SH-SY5Y (cell line): ENCODE data around the gene SH2D7.

Experiments used
- GATA2 ChIP-seq: IDR thresholded peaks from 2 replicates; pipeline ENCODE4 v1.6.1; 2011; ENCODE audit warnings: mild to moderate bottlenecking, low read depth, low read length
- GATA3 ChIP-seq: IDR thresholded peaks from 2 replicates; pipeline ENCODE4 v1.6.1; 2011; ENCODE audit warnings: low read depth, mild to moderate bottlenecking, low read length, moderate library complexity

DNA sequence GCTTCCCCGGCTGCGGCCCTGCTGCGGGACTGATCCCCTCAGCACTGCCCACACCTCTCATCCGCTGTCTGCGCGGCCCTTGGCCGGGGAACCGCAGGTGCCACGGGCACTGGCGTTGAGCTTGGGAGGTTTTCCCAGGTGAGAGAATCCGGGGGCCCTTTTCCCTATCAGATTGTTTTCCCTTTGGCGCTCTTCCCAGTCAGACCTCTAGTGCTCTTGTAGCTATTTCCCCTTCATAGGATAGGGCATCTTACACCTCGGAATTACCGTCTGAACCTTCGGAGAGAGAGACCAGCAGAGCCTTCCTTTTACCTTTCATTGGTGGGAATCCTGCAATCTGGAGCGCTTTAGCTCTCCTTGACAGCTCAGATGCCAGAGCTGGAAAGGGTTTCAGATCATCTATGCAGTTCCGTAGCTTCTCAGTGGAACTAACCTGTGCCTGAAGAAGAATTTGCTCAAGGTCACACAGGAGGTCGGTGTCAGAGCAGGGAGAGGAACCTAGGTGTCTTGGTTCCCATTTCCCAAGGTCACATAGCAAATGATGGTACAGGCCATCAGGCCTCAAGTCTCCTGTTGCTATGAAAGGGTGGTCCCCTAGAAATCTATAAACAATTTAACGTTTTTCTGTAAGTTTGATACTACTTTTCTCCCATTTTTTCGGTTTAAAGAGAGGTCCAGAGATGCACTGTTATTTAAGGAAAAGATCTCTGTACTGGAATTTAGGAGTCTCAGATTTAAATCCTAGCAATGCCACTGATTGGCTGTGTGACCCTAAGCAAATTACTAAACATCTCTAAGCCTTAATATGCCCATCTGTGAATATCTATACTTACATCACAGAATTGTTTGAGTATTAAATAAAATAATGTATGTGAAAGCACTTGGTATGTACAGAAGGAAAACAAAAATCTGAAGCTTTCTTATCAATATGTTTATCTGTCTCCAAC lies 57.7 kb downstream of the SH2D7 start:
- TF ChIP-seq GATA2, result no peak
- no peak for TF ChIP-seq GATA3
